IPS-18a (cell line): ENCODE measurements around the gene ASB16.

Source experiments
- H3K27ac ChIP-seq: one replicate; pipeline ENCODE4 v1.5.1; 2013; ENCODE audit warnings: low read length
- H3K27me3 ChIP-seq: one replicate; pipeline ENCODE4 v1.6.1; 2013; ENCODE audit warnings: mild to moderate bottlenecking, low read length; ENCODE audit not compliant: control insufficient read depth, insufficient read depth
- H3K36me3 ChIP-seq: one replicate; pipeline ENCODE4 v1.6.1; 2013; ENCODE audit warnings: low read depth, low read length; ENCODE audit not compliant: control insufficient read depth
- H3K4me1 ChIP-seq: one replicate; pipeline ENCODE4 v1.6.1; 2013; ENCODE audit warnings: low read depth, low read length; ENCODE audit not compliant: control insufficient read depth
- H3K4me3 ChIP-seq: one replicate; pipeline ENCODE4 v1.5.1; 2013; ENCODE audit warnings: low read length
- H3K9ac ChIP-seq: one replicate; pipeline ENCODE4 v1.6.1; 2013; ENCODE audit warnings: mild to moderate bottlenecking, low read length, moderate library complexity
- H3K9me3 ChIP-seq: one replicate; pipeline ENCODE4 v1.6.1; 2013; ENCODE audit warnings: low read depth, low read length; ENCODE audit not compliant: control insufficient read depth

ASB16 gene

DNA sequence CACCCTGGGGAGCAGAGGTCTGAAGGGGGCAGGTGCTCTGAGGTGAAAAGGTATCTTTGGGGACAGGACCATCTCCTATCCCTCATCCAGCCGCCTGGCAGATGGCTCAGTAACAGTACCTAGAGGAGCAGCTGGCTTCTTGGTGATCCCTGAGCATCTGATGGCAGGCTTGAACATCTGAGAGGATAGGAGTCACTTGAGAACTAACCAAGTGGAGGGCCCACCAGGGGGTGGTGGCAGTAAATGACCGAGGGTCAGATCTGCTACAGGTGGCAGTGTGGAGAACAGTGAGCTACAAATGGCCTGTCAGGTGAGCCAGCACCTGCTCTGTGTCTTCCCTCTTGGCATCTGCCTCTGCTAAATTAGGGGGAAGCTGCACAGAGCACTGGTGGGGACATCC lies 15.0 kb upstream of the ASB16 start:
- H3K4me3 ChIP-seq = no peak overlapping the region
- H3K36me3 ChIP-seq = peaks cover 40% of the 10 kb centered on the region
- no peak overlapping the region for H3K27ac ChIP-seq

GRCh38 chr17:44159519-44160210 lies 10.8 kb upstream of the ASB16 start:
- Histone ChIP-seq H3K36me3 (peaks cover 41% of the 10 kb centered on the region), H3K4me1 (no peaks in the 10 kb centered on the region), H3K27me3 (no peaks in the 10 kb centered on the region), H3K9ac (no peak overlapping the region), H3K4me3 (no peak overlapping the region), H3K9me3 (no peaks in the 10 kb centered on the region), H3K27ac (no peak overlapping the region)

More for the DNA sequence above, 15.0 kb upstream of the ASB16 start:
- Histone ChIP-seq H3K9ac (no peak overlapping the region), H3K9me3 (no peaks in the 10 kb centered on the region), H3K27me3 (no peaks in the 10 kb centered on the region), H3K4me1 (no peaks in the 10 kb centered on the region)

- Histone ChIP-seq H3K27me3 (no peaks in the 10 kb centered on the region), H3K4me3 (no peak overlapping the region), H3K9ac (no peak overlapping the region), H3K9me3 (no peaks in the 10 kb centered on the region), H3K36me3 (peaks cover 23% of the 10 kb centered on the region), H3K4me1 (no peaks in the 10 kb centered on the region), H3K27ac (no peak overlapping the region)
Measured at GRCh38 chr17:44164476-44164875, 6.0 kb upstream of the ASB16 start.

GRCh38 chr17:44167181-44167861 lies 3.2 kb upstream of the ASB16 start:
- H3K4me1 ChIP-seq = peaks cover 8% of the 10 kb centered on the region
- no peaks in the 10 kb centered on the region for H3K27me3 ChIP-seq
- no peak overlapping the region for H3K4me3 ChIP-seq
- no peak overlapping the region for H3K27ac ChIP-seq
- H3K9me3 ChIP-seq = no peaks in the 10 kb centered on the region
- peaks cover 3% of the 10 kb centered on the region for H3K36me3 ChIP-seq
- H3K9ac ChIP-seq = no peak overlapping the region

GRCh38 chr17:44170135-44170498 lies 387 bp upstream of the ASB16 start:
- H3K27ac ChIP-seq = no peak overlapping the region
- no peaks in the 10 kb centered on the region for H3K36me3 ChIP-seq
- no peak overlapping the region for H3K4me3 ChIP-seq
- H3K27me3 ChIP-seq = no peaks in the 10 kb centered on the region
- no peaks in the 10 kb centered on the region for H3K9me3 ChIP-seq
- peaks cover 8% of the 10 kb centered on the region for H3K4me1 ChIP-seq
- H3K9ac ChIP-seq = no peak overlapping the region

GRCh38 chr17:44171931-44172455 lies 1.5 kb downstream of the ASB16 start:
- Histone ChIP-seq H3K4me1 (peaks cover 8% of the 10 kb centered on the region), H3K9ac (no peak overlapping the region), H3K9me3 (no peaks in the 10 kb centered on the region), H3K4me3 (no peak overlapping the region), H3K36me3 (no peaks in the 10 kb centered on the region), H3K27ac (no peak overlapping the region), H3K27me3 (no peaks in the 10 kb centered on the region)

- Histone ChIP-seq H3K36me3 (peaks cover 5% of the 10 kb centered on the region), H3K9me3 (no peaks in the 10 kb centered on the region), H3K4me3 (no peak overlapping the region), H3K9ac (no peak overlapping the region), H3K4me1 (peaks cover 8% of the 10 kb centered on the region), H3K27ac (no peak overlapping the region), H3K27me3 (no peaks in the 10 kb centered on the region)
Measured at GRCh38 chr17:44174427-44174826, 3.9 kb downstream of the ASB16 start.

DNA sequence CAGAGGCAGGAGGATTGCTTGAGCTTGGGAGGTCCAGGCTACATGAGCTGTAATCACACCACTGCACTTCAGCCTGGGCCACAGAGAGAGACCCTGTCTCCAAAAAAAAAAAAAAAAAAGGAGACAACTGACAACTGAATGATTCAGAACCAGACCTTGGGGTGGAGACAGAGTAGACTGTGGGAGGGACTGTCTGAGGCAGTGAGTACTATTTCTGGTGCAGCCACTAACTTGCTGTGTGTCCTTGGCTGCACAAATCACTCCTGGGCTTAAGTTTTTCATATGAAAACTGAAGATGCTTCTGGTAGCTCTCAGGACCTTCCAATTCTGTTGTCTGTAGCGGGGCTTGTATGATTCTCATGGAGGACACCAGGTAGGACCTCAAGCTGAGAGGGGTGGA lies 5.8 kb downstream of the ASB16 start:
- Histone ChIP-seq H3K4me3 (no peak overlapping the region), H3K36me3 (peaks cover 5% of the 10 kb centered on the region), H3K9ac (no peak overlapping the region), H3K9me3 (no peaks in the 10 kb centered on the region), H3K27me3 (no peaks in the 10 kb centered on the region), H3K27ac (no peak overlapping the region), H3K4me1 (no peaks in the 10 kb centered on the region)

GRCh38 chr17:44176671-44177501 lies 6.4 kb downstream of the ASB16 start:
- Histone ChIP-seq H3K36me3 (peaks cover 9% of the 10 kb centered on the region), H3K27ac (no peak overlapping the region)

DNA sequence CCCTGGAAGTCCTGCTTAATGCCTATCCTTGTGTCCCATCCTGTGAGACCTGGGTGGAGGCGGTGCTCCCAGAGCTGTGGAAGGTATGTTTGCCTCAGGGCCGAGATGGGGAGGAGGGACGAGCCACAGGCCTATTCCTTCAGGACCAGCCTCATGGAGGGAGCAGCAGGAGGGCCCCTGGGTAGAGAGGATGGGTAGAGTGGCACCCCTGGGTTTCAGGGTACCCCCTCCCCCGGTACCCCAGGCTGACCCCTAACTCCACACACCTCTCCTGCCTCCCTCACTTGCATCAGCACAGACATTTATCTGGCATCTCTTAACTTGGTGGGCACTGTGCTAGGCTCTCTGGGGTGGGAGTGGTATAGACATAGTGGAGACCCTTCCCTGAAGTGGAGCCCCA lies 7.1 kb downstream of the ASB16 start:
- no peaks in the 10 kb centered on the region for H3K27me3 ChIP-seq
- no peaks in the 10 kb centered on the region for H3K4me1 ChIP-seq
- no peak overlapping the region for H3K4me3 ChIP-seq
- H3K9ac ChIP-seq = no peak overlapping the region
- H3K36me3 ChIP-seq = peaks cover 17% of the 10 kb centered on the region
- H3K27ac ChIP-seq = no peak overlapping the region
- no peaks in the 10 kb centered on the region for H3K9me3 ChIP-seq

More at GRCh38 chr17:44176671-44177501, 6.4 kb downstream of the ASB16 start:
- no peaks in the 10 kb centered on the region for H3K4me1 ChIP-seq
- no peak overlapping the region for H3K4me3 ChIP-seq
- H3K9me3 ChIP-seq = no peaks in the 10 kb centered on the region
- no peaks in the 10 kb centered on the region for H3K27me3 ChIP-seq
- H3K9ac ChIP-seq = no peak overlapping the region

- Histone ChIP-seq H3K36me3 (peaks cover 19% of the 10 kb centered on the region), H3K4me1 (no peaks in the 10 kb centered on the region), H3K9me3 (no peaks in the 10 kb centered on the region), H3K4me3 (no peak overlapping the region), H3K27me3 (no peaks in the 10 kb centered on the region), H3K27ac (no peak overlapping the region), H3K9ac (no peak overlapping the region)
Measured at GRCh38 chr17:44178133-44178532, 7.6 kb downstream of the ASB16 start.
